ENCODE results near the gene ASXL2.

Gene ASXL2

GRCh38 chr2:25878361-25879132 lies at the start of gene ASXL2:
TSS of gene ASXL2 (minus strand) at chr2:25878487. CDS start at chr2:25878222, 265 bp downstream.
- H3K27me3 ChIP-seq (ENCODE audit: insufficient read depth, poor library complexity, severe bottlenecking), result no peaks in the 10 kb centered on the region
- TF ChIP-seq CTCF (IDR thresholded peaks at IDR 0.05; ENCODE audit: poor library complexity, severe bottlenecking), result no peak
- H3K4me1 ChIP-seq (ENCODE audit: insufficient read depth, poor library complexity, severe bottlenecking), result peaks cover 22% of the 10 kb centered on the region
- H3K36me3 ChIP-seq (ENCODE audit: low read depth), result peaks cover 6% of the 10 kb centered on the region
- peak within 1 kb of the TSS; percentile 73 for H3K27ac ChIP-seq (ENCODE audit: poor library complexity, severe bottlenecking)
- DNase-seq (ENCODE audit: low spot score), result peak; percentile 97
- peak within 1 kb of the TSS; percentile 86 for H3K4me3 ChIP-seq (ENCODE audit: severe bottlenecking)
- H3K9me3 ChIP-seq (ENCODE audit: severe bottlenecking), result no peaks in the 10 kb centered on the region
- peak; percentile 89 for ATAC-seq (ENCODE audit: low read depth)

DNA sequence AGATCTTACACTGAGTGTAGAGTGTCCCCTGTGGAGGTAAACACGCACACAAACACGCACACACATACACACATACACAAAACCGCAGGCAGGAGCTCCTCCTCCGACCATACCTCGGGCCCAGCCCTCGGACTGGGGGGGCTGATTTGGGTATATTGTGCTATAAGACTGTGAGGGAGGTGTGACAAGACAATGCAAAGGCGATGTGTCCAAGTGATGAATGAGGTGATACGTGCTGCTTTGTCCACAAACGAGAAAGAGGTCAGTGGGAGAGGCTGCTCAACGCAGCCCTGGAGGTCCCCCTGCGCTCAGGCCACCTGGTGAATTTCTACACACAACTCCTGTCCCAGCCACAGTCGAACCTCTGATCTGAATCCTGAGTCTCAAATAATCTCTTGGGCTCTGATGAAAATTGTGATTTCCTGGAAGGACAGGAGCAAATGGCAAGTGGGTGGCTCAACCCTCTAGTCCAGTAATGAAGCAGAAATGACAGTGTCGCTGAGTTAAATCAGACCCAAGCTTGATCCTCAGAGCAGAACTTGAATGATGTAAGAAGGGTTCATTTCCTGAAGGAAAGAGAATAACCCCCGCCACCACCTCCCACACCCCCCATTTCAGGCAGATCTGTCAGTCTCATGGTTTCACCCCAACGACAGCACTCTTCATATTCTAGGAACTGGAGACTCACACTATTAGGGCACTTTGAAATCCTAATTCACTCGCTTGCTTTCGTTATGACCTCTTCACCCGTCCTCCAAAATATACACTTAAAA lies 48.9 kb upstream of the ASXL2 start:
- TF ChIP-seq CTCF (IDR thresholded peaks at IDR 0.05; ENCODE audit: poor library complexity, severe bottlenecking), result no peak
- Histone ChIP-seq H3K36me3 (ENCODE audit: low read depth) (no peaks in the 10 kb centered on the region), H3K27ac (ENCODE audit: poor library complexity, severe bottlenecking) (no peak overlapping the region), H3K4me3 (ENCODE audit: severe bottlenecking) (no peak overlapping the region), H3K27me3 (ENCODE audit: insufficient read depth, poor library complexity, severe bottlenecking) (no peaks in the 10 kb centered on the region), H3K4me1 (ENCODE audit: insufficient read depth, poor library complexity, severe bottlenecking) (no peaks in the 10 kb centered on the region), H3K9me3 (ENCODE audit: severe bottlenecking) (no peaks in the 10 kb centered on the region)
- DNase-seq (ENCODE audit: low spot score) (no peak), ATAC-seq (ENCODE audit: low read depth) (no peak)

DNA sequence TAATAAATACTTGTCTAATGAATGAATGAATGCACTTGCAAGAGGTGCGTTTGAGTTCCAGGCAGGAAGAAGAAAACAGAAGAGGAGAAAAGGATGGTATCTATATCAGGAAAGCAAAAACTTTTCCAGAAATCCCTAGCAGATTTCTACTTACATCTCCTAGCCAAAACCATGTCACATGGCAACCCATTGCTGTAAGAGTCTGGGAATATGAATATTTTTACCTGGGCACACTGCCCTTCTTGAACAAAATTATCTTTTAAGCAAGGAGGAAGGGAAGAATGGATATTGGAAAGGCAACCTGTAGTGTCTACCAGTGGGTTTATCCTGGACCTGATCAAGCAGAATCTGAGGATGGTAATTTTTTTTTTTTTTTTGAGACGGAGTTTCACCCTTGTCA lies 44.2 kb upstream of the ASXL2 start:
- H3K27me3 ChIP-seq (ENCODE audit: insufficient read depth, poor library complexity, severe bottlenecking), result no peaks in the 10 kb centered on the region
- H3K4me1 ChIP-seq (ENCODE audit: insufficient read depth, poor library complexity, severe bottlenecking), result no peaks in the 10 kb centered on the region
- no peak for ATAC-seq (ENCODE audit: low read depth)
- DNase-seq (ENCODE audit: low spot score), result no peak
- H3K27ac ChIP-seq (ENCODE audit: poor library complexity, severe bottlenecking), result no peak overlapping the region
- no peaks in the 10 kb centered on the region for H3K36me3 ChIP-seq (ENCODE audit: low read depth)
- no peaks in the 10 kb centered on the region for H3K9me3 ChIP-seq (ENCODE audit: severe bottlenecking)
- H3K4me3 ChIP-seq (ENCODE audit: severe bottlenecking), result no peak overlapping the region
- no peak for TF ChIP-seq CTCF (IDR thresholded peaks at IDR 0.05; ENCODE audit: poor library complexity, severe bottlenecking)

DNA sequence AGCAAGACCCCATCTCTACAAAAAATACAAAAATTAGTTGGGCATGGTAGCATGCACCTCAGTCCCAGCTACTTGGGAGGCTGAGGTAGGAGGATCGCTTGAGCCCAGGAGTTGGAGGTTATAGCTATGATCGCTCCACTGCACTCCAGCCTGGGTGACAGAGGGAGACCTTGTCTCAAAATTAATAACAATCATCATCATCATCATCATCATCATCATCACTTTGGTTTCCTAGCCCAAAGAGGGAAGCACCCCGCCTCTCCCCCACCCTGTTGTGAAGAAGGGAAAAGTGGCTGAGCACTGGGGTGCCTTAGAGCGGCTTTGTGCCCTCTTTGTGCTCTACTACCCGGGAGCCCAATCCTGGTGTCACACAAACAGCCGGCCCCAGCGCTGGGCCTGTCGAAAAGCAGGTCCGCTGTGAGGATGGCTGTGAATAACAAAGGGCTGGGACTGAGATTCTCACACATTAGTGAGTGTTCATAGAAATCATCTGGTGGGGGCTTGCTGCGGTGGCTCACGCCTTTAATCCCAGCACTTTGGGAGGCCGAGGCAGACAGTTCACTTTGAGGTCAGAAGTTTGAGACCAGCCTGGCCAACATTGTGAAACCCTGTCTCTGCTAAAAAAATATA lies 42.6 kb upstream of the ASXL2 start:
- TF ChIP-seq CTCF (IDR thresholded peaks at IDR 0.05; ENCODE audit: poor library complexity, severe bottlenecking), result no peak
- Histone ChIP-seq H3K4me3 (ENCODE audit: severe bottlenecking) (no peak overlapping the region), H3K27me3 (ENCODE audit: insufficient read depth, poor library complexity, severe bottlenecking) (no peaks in the 10 kb centered on the region), H3K4me1 (ENCODE audit: insufficient read depth, poor library complexity, severe bottlenecking) (no peaks in the 10 kb centered on the region), H3K36me3 (ENCODE audit: low read depth) (no peaks in the 10 kb centered on the region), H3K27ac (ENCODE audit: poor library complexity, severe bottlenecking) (no peak overlapping the region), H3K9me3 (ENCODE audit: severe bottlenecking) (no peaks in the 10 kb centered on the region)
- DNase-seq (ENCODE audit: low spot score) (no peak), ATAC-seq (ENCODE audit: low read depth) (no peak)
